ENCODE data around the gene TTPAL.

TTPAL gene

GRCh38 chr20:44522841-44523240, 47.2 kb downstream of the TTPAL start:
- no peaks in the 10 kb centered on the region for H3K27me3 ChIP-seq (ENCODE audit: insufficient read depth, poor library complexity, severe bottlenecking)
- H3K4me3 ChIP-seq (ENCODE audit: severe bottlenecking) = no peak overlapping the region
- ATAC-seq (ENCODE audit: low read depth) (no peak), DNase-seq (ENCODE audit: low spot score) (no peak)
- H3K4me1 ChIP-seq (ENCODE audit: insufficient read depth, poor library complexity, severe bottlenecking) = peaks cover 33% of the 10 kb centered on the region
- peaks cover 20% of the 10 kb centered on the region for H3K36me3 ChIP-seq (ENCODE audit: low read depth)
- H3K27ac ChIP-seq (ENCODE audit: poor library complexity, severe bottlenecking) = peak overlapping the region; percentile 62
- no peaks in the 10 kb centered on the region for H3K9me3 ChIP-seq (ENCODE audit: severe bottlenecking)
- TF ChIP-seq, protein P1, sequence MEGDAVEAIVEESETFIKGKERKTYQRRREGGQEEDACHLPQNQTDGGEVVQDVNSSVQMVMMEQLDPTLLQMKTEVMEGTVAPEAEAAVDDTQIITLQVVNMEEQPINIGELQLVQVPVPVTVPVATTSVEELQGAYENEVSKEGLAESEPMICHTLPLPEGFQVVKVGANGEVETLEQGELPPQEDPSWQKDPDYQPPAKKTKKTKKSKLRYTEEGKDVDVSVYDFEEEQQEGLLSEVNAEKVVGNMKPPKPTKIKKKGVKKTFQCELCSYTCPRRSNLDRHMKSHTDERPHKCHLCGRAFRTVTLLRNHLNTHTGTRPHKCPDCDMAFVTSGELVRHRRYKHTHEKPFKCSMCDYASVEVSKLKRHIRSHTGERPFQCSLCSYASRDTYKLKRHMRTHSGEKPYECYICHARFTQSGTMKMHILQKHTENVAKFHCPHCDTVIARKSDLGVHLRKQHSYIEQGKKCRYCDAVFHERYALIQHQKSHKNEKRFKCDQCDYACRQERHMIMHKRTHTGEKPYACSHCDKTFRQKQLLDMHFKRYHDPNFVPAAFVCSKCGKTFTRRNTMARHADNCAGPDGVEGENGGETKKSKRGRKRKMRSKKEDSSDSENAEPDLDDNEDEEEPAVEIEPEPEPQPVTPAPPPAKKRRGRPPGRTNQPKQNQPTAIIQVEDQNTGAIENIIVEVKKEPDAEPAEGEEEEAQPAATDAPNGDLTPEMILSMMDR (IDR thresholded peaks at IDR 0.05; ENCODE audit: poor library complexity, severe bottlenecking) = no peak

GRCh38 chr20:44523746-44524145, 48.1 kb downstream of the TTPAL start:
- H3K36me3 ChIP-seq (ENCODE audit: low read depth) = peaks cover 20% of the 10 kb centered on the region
- no peaks in the 10 kb centered on the region for H3K9me3 ChIP-seq (ENCODE audit: severe bottlenecking)
- ATAC-seq (ENCODE audit: low read depth) (no peak), DNase-seq (ENCODE audit: low spot score) (no peak)
- H3K27me3 ChIP-seq (ENCODE audit: insufficient read depth, poor library complexity, severe bottlenecking) = no peaks in the 10 kb centered on the region
- no peak overlapping the region for H3K4me3 ChIP-seq (ENCODE audit: severe bottlenecking)
- TF ChIP-seq, protein P1 (IDR thresholded peaks at IDR 0.05; ENCODE audit: poor library complexity, severe bottlenecking) = no peak
- peak overlapping the region; percentile 62 for H3K27ac ChIP-seq (ENCODE audit: poor library complexity, severe bottlenecking)
- H3K4me1 ChIP-seq (ENCODE audit: insufficient read depth, poor library complexity, severe bottlenecking) = peaks cover 33% of the 10 kb centered on the region

- peak overlapping the region; percentile 82 for H3K27ac ChIP-seq (ENCODE audit: poor library complexity, severe bottlenecking)
- no peaks in the 10 kb centered on the region for H3K36me3 ChIP-seq (ENCODE audit: low read depth)
- no peaks in the 10 kb centered on the region for H3K9me3 ChIP-seq (ENCODE audit: severe bottlenecking)
- TF ChIP-seq, protein P1 (IDR thresholded peaks at IDR 0.05; ENCODE audit: poor library complexity, severe bottlenecking) = no peak
- H3K4me3 ChIP-seq (ENCODE audit: severe bottlenecking) = no peak overlapping the region
- peaks cover 23% of the 10 kb centered on the region for H3K4me1 ChIP-seq (ENCODE audit: insufficient read depth, poor library complexity, severe bottlenecking)
- peak; percentile 48 for ATAC-seq (ENCODE audit: low read depth)
- no peak for DNase-seq (ENCODE audit: low spot score)
- H3K27me3 ChIP-seq (ENCODE audit: insufficient read depth, poor library complexity, severe bottlenecking) = no peaks in the 10 kb centered on the region
These were observed 50.5 kb downstream of the TTPAL start for GRCh38 chr20:44526129-44526528.

DNA sequence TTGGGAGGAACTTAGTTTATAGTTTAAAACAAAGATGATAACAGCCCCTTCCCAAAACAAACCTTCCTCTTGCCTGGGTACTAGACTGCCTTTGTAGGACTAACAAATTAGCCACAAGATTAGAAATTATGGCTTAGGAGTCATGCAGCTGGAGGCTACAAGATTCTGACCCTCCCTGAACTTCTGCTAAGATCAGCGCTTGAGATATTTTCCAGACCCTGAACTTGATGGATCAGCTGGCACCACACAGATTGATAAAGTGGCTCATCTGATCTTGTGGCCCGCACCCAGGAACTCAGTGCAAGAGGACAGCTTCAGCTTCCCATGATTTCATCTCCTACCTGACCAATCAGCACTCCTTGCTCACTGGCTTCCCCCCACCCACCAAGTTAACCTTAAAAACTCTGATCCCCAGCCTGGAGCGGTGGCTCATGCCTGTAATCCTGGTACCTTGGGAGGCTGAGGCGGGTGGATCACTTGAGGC, 52.1 kb downstream of the TTPAL start:
- TF ChIP-seq, protein P1 (IDR thresholded peaks at IDR 0.05; ENCODE audit: poor library complexity, severe bottlenecking) = no peak
- Histone ChIP-seq H3K4me3 (ENCODE audit: severe bottlenecking) (no peak overlapping the region), H3K9me3 (ENCODE audit: severe bottlenecking) (no peaks in the 10 kb centered on the region), H3K27me3 (ENCODE audit: insufficient read depth, poor library complexity, severe bottlenecking) (no peaks in the 10 kb centered on the region), H3K27ac (ENCODE audit: poor library complexity, severe bottlenecking) (no peak overlapping the region), H3K4me1 (ENCODE audit: insufficient read depth, poor library complexity, severe bottlenecking) (peaks cover 27% of the 10 kb centered on the region), H3K36me3 (ENCODE audit: low read depth) (no peaks in the 10 kb centered on the region)
- no peak for DNase-seq (ENCODE audit: low spot score)
- no peak for ATAC-seq (ENCODE audit: low read depth)

GRCh38 chr20:44528309-44528708, 52.6 kb downstream of the TTPAL start:
- TF ChIP-seq, protein P1 (IDR thresholded peaks at IDR 0.05; ENCODE audit: poor library complexity, severe bottlenecking) = no peak
- H3K36me3 ChIP-seq (ENCODE audit: low read depth) = no peaks in the 10 kb centered on the region
- peaks cover 27% of the 10 kb centered on the region for H3K4me1 ChIP-seq (ENCODE audit: insufficient read depth, poor library complexity, severe bottlenecking)
- no peak overlapping the region for H3K4me3 ChIP-seq (ENCODE audit: severe bottlenecking)
- H3K27me3 ChIP-seq (ENCODE audit: insufficient read depth, poor library complexity, severe bottlenecking) = no peaks in the 10 kb centered on the region
- DNase-seq (ENCODE audit: low spot score) = no peak
- no peak overlapping the region for H3K27ac ChIP-seq (ENCODE audit: poor library complexity, severe bottlenecking)
- no peaks in the 10 kb centered on the region for H3K9me3 ChIP-seq (ENCODE audit: severe bottlenecking)
- no peak for ATAC-seq (ENCODE audit: low read depth)

Measured in RWPE2 (cell line).